ENCODE results near the gene LPAR6. TPM values are rescaled to one million over a fixed set of nuclear protein-coding genes. Genes with fewer than 3 reads are reported as not detected.

The LPAR6 gene, protein sequence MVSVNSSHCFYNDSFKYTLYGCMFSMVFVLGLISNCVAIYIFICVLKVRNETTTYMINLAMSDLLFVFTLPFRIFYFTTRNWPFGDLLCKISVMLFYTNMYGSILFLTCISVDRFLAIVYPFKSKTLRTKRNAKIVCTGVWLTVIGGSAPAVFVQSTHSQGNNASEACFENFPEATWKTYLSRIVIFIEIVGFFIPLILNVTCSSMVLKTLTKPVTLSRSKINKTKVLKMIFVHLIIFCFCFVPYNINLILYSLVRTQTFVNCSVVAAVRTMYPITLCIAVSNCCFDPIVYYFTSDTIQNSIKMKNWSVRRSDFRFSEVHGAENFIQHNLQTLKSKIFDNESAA
- 17.9 and 18.4 TPM in 2 replicates for total RNA-seq

DNA sequence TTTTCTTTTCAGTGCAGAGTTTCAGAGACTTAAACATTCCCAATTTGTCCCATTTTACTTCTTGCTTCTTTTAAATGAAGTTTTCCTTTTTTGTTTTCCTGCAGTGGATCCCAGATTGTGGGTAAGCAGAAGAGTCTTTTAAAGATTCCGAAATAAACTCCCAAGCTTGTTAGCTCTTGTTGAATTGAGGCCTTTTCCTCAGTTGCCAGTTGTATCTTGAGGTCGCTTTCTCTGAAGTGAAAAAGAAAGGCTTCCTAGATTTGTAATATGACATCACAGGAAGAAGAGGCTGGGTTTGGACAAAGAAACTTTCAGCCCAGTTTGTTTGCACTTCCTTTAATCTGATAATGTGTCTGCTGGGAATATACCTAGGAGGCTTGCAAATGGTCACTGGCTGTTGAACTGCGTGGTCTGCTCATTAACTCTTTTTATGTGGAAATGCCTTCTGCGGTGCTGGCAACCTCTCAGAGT lies at the start of gene LPAR6:
Gene LPAR6 (minus strand): TSS at position 233 of the 471 bp plus-strand sequence. CDS start 690 bp downstream, outside the sequence.

Small RNAs within 50 kb of the gene (small RNA-seq; reads per million reads assigned to genes)
- not detected for gene RF00017

Other genes starting within 250 kb of the LPAR6 start
- 239 and 311 TPM in 2 replicates for gene ITM2B, start 179.9 kb downstream of the LPAR6 start, total RNA-seq
- 71.9 and 73.1 TPM in 2 replicates for gene RB1, start 109.4 kb downstream of the LPAR6 start, total RNA-seq
- 7.1 and 9.3 TPM in 2 replicates for gene RCBTB2, start 120.0 kb upstream of the LPAR6 start, total RNA-seq
- under 0.01 TPM in 1 of 2 replicates, not detected in the other for gene CYSLTR2, start 240.8 kb upstream of the LPAR6 start, total RNA-seq

Measured in thoracic aorta endothelial cell (primary cell).